Neural progenitor cell (in vitro differentiated cells): Measurements from ENCODE around the gene GZMH. TPM values are rescaled to one million over a fixed set of nuclear protein-coding genes. Genes with fewer than 3 reads are reported as not detected.

Experiments
- DNase-seq: peaks from one replicate; pipeline ENCODE4 v3.0.0-alpha.2; 2016; ENCODE audit warnings: low spot score
- H2AFZ ChIP-seq: fragments of 200-600 bp; sonication (generic); replicated peaks from 2 replicates; pipeline ENCODE4 v1.6.1; 2016; ENCODE audit warnings: antibody characterized with exemption
- H3F3A ChIP-seq: fragments of 200-600 bp; sonication (generic); 2 replicates; pipeline ENCODE4 v1.6.1; 2016; ENCODE audit warnings: antibody characterized with exemption, low read depth
- H3K27ac ChIP-seq: fragments of 200-600 bp; sonication (generic); 2 replicates; pipeline ENCODE4 v1.5.1; 2016; ENCODE audit warnings: mild to moderate bottlenecking
- H3K27me3 ChIP-seq: fragments of 200-600 bp; sonication (generic); 2 replicates; pipeline ENCODE4 v1.6.1; 2016; ENCODE audit warnings: mild to moderate bottlenecking, moderate library complexity
- H3K36me3 ChIP-seq: fragments of 200-600 bp; sonication (generic); 2 replicates; pipeline ENCODE4 v1.5.1; 2016
- H3K4me1 ChIP-seq: fragments of 200-600 bp; sonication (generic); 2 replicates; pipeline ENCODE4 v1.6.1; 2016; ENCODE audit warnings: mixed run types
- H3K4me2 ChIP-seq: fragments of 200-600 bp; sonication (generic); 2 replicates; pipeline ENCODE4 v1.6.1; 2016
- H3K4me3 ChIP-seq: fragments of 200-600 bp; sonication (generic); 2 replicates; pipeline ENCODE4 v1.5.1; 2016
- H3K79me2 ChIP-seq: fragments of 200-600 bp; sonication (generic); 2 replicates; pipeline ENCODE4 v1.6.1; 2016; ENCODE audit warnings: low read depth
- H3K9ac ChIP-seq: fragments of 200-600 bp; sonication (generic); 2 replicates; pipeline ENCODE4 v1.6.1; 2016
- H3K9me3 ChIP-seq: fragments of 200-600 bp; sonication (generic); 2 replicates; pipeline ENCODE4 v1.5.1; 2016; ENCODE audit warnings: low read depth
- H4K20me1 ChIP-seq: fragments of 200-600 bp; sonication (generic); 2 replicates; pipeline ENCODE4 v1.6.1; 2016; ENCODE audit warnings: low read depth
- H3K27ac Mint-ChIP-seq: 3 replicates; pipeline ENCODE4 v1.8.0; 2021; ENCODE audit warnings: mixed read lengths
- H3K27me3 Mint-ChIP-seq: 2 replicates; pipeline ENCODE4 v1.8.0; 2022; ENCODE audit warnings: low read depth, mild to moderate bottlenecking, inconsistent platforms, moderate library complexity, mixed read lengths; ENCODE audit not compliant: insufficient read depth
- H3K36me3 Mint-ChIP-seq: 3 replicates; pipeline ENCODE4 v1.8.0; 2021; ENCODE audit warnings: mixed read lengths
- H3K4me1 Mint-ChIP-seq: 3 replicates; pipeline ENCODE4 v1.8.0; 2021; ENCODE audit warnings: mixed read lengths
- H3K4me3 Mint-ChIP-seq: 3 replicates; pipeline ENCODE4 v1.8.0; 2021; ENCODE audit warnings: mild to moderate bottlenecking, moderate library complexity, mixed read lengths
- H3K9me3 Mint-ChIP-seq: 3 replicates; pipeline ENCODE4 v1.8.0; 2020; ENCODE audit warnings: mixed read lengths
- CTCF ChIP-seq: fragments of 200-600 bp; sonication (generic); IDR thresholded peaks from 2 replicates; pipeline ENCODE4 v1.5.1; 2017; ENCODE audit warnings: antibody characterized with exemption, mild to moderate bottlenecking
- EZH2 ChIP-seq: fragments of 200-600 bp; sonication (generic); IDR thresholded peaks from 2 replicates; pipeline ENCODE4 v1.6.1; 2017; ENCODE audit warnings: antibody characterized with exemption, mild to moderate bottlenecking, moderate library complexity
- EZH2phosphoT487 ChIP-seq: fragments of 200-600 bp; sonication (generic); IDR thresholded peaks from 2 replicates; pipeline ENCODE4 v1.6.1; 2017; ENCODE audit warnings: antibody characterized with exemption
- total RNA-seq: library from RNA; depleted of rRNA; stranded (reverse); fragments of >200 nt; gene quantifications from 2 replicates; pipeline ENCODE4 v1.2.3, GENCODE V29; 2015; ENCODE audit warnings: low replicate concordance

Gene GZMH
- total RNA-seq, 1 donor from 2014 or later, result not detected

DNA sequence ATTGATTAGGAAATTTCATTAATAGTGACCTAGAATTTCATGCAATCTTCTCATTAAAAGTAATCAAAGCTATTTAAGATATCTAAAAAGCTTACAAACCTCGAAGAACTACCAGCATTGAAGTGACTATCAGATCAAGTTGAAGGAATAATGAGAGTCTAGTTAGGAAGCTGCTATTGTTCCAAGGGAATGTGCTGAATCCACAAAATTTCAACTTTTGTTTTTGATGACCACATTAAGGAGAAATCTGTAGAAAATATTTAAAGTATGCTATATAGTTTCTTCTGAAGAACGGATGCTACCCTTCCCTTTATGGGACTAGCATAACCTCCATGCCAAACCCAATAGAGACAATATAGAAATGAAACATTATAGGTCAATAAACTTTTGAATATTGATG lies 30.9 kb downstream of the GZMH start:
- peaks cover 2% of the 10 kb centered on the region for H3K9me3 Mint-ChIP-seq

DNA sequence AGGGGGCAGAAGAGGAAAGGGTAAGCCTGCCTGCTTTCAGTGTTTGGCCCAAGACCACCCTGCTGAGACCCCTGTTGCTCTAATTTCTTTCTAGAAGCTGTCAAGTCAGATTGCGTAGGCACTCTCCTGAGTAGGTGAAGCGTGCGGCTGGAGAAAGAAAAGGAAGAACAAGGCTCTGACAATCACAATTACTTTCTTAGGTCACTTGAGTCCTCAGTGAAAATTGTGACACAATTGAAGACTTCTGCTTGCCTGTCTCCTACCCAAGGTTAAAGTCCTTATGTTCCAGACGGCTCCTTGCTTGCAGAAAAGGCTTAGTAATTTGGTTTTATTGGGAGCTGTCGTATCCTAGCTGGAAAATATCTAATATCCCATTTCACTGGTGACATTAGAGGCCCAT lies 32.7 kb downstream of the GZMH start:
- H2AFZ ChIP-seq, result no peak overlapping the region
- no peak for TF ChIP-seq EZH2phosphoT487
- TF ChIP-seq CTCF, result no peak
- no peak for TF ChIP-seq EZH2
- H3K9me3 Mint-ChIP-seq, result no peaks in the 10 kb centered on the region
- H3K4me3 ChIP-seq, result no peak overlapping the region
- no peaks in the 10 kb centered on the region for H3K27me3 Mint-ChIP-seq
- no peak overlapping the region for H3K4me3 Mint-ChIP-seq
- H3F3A ChIP-seq, result no peaks in the 10 kb centered on the region
- no peak overlapping the region for H3K27ac ChIP-seq
- DNase-seq, result no peak
- peaks cover 13% of the 10 kb centered on the region for H3K9me3 ChIP-seq
- H3K27ac Mint-ChIP-seq, result peak overlapping the region; percentile 35
- H3K9ac ChIP-seq, result no peak overlapping the region
- no peaks in the 10 kb centered on the region for H3K4me1 Mint-ChIP-seq
- no peaks in the 10 kb centered on the region for H4K20me1 ChIP-seq
- no peak overlapping the region for H3K4me2 ChIP-seq
- H3K27me3 ChIP-seq, result no peaks in the 10 kb centered on the region
- H3K79me2 ChIP-seq, result no peaks in the 10 kb centered on the region
- no peaks in the 10 kb centered on the region for H3K36me3 ChIP-seq
- H3K36me3 Mint-ChIP-seq, result no peaks in the 10 kb centered on the region
- H3K4me1 ChIP-seq, result no peaks in the 10 kb centered on the region

More for the DNA sequence above, 30.9 kb downstream of the GZMH start:
- DNase-seq, result no peak
- TF ChIP-seq CTCF (no peak), EZH2phosphoT487 (no peak), EZH2 (no peak)
- Histone ChIP-seq H3K4me1 (no peaks in the 10 kb centered on the region), H2AFZ (no peak overlapping the region), H3K9me3 (peaks cover 13% of the 10 kb centered on the region), H4K20me1 (no peaks in the 10 kb centered on the region), H3K4me2 (no peak overlapping the region), H3K27me3 (no peaks in the 10 kb centered on the region), H3K27ac (no peak overlapping the region), H3K79me2 (no peaks in the 10 kb centered on the region), H3K4me3 (no peak overlapping the region), H3F3A (no peaks in the 10 kb centered on the region), H3K9ac (no peak overlapping the region), H3K36me3 (no peaks in the 10 kb centered on the region)
- no peaks in the 10 kb centered on the region for H3K4me1 Mint-ChIP-seq
- H3K36me3 Mint-ChIP-seq, result no peaks in the 10 kb centered on the region
- no peak overlapping the region for H3K4me3 Mint-ChIP-seq
- no peaks in the 10 kb centered on the region for H3K27me3 Mint-ChIP-seq
- H3K27ac Mint-ChIP-seq, result no peak overlapping the region

DNA sequence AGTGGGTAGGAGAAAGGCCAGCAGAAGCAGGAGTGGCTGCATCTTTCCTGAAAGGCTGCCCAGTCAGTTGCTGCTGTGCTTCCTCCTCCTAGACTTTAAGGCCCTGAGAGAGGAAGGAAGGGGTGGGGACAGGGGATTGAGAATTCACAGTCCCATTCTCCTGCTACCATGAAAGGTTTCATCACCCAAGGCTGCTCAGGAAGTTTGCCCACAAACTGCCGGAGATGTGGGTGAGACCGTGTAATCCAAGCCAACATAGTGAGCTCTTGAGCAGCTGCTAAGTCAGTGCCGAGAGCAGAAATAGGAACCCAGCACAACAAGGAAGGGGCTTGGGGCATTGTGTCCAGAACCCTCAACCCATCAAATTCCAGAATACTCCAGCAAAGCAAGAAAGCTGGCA lies 33.3 kb downstream of the GZMH start, which contains the start of gene CTSG:
CTSG (minus strand) TSS at position 69 of the 400 bp plus-strand sequence; CDS start at position 42, 27 bp downstream.
- DNase-seq, result no peak
- Histone ChIP-seq H3K9me3 (peaks cover 13% of the 10 kb centered on the region), H2AFZ (no peak within 1 kb of the TSS), H3K36me3 (no peaks in the 10 kb centered on the region), H3K4me1 (no peaks in the 10 kb centered on the region), H3K27ac (no peak within 1 kb of the TSS), H3K9ac (no peak within 1 kb of the TSS), H3K4me3 (no peak within 1 kb of the TSS), H3K79me2 (no peaks in the 10 kb centered on the region), H3F3A (no peaks in the 10 kb centered on the region), H3K4me2 (no peak within 1 kb of the TSS), H3K27me3 (no peaks in the 10 kb centered on the region), H4K20me1 (no peaks in the 10 kb centered on the region)
- Mint-ChIP-seq H3K4me3 (no peak within 1 kb of the TSS), H3K27me3 (peaks cover 2% of the 10 kb centered on the region), H3K4me1 (no peaks in the 10 kb centered on the region), H3K36me3 (no peaks in the 10 kb centered on the region), H3K27ac (peak within 1 kb of the TSS; percentile 35), H3K9me3 (no peaks in the 10 kb centered on the region)
- TF ChIP-seq CTCF (no peak), EZH2 (no peak), EZH2phosphoT487 (no peak)
